C4-2B (cell line): ENCODE data around the gene TNIP3.

Experiments used
- ZFX ChIP-seq: fragments of 450-650 bp; IDR thresholded peaks from 2 replicates; pipeline ENCODE4 v1.6.1; 2017
- TF ChIP-seq, protein P1 (sequence below): fragments of 450-650 bp; conservative IDR thresholded peaks from 2 replicates; pipeline ENCODE4 v1.5.1; 2017; ENCODE audit warnings: mild to moderate bottlenecking

DNA sequence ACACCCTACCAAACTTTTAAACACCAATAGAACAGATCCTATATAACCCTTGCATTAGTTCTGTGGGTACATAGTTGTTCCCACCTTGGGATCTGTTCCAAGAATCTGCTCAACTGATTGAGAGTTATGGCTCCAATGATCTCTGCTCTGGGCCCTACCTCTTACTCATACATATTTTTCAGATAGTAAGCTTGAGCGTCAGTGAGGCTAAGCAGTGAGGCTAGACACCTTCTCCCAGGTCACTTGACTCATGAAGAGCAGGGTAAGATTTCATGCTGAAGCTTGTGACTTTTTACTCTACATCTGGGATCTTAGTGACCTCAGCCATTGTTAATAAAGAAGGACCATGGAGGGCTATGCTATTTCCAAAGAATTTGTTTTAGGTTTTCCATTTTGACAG, 23.1 kb upstream of the TNIP3 start:
- TF ChIP-seq, protein P1, sequence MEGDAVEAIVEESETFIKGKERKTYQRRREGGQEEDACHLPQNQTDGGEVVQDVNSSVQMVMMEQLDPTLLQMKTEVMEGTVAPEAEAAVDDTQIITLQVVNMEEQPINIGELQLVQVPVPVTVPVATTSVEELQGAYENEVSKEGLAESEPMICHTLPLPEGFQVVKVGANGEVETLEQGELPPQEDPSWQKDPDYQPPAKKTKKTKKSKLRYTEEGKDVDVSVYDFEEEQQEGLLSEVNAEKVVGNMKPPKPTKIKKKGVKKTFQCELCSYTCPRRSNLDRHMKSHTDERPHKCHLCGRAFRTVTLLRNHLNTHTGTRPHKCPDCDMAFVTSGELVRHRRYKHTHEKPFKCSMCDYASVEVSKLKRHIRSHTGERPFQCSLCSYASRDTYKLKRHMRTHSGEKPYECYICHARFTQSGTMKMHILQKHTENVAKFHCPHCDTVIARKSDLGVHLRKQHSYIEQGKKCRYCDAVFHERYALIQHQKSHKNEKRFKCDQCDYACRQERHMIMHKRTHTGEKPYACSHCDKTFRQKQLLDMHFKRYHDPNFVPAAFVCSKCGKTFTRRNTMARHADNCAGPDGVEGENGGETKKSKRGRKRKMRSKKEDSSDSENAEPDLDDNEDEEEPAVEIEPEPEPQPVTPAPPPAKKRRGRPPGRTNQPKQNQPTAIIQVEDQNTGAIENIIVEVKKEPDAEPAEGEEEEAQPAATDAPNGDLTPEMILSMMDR = no peak
- TF ChIP-seq ZFX = no peak
